HG03066 (cell line): ENCODE data around the gene GABRA4.

ENCODE experiments used
- ATAC-seq: cut with Tn5 transposase; IDR thresholded peaks from one replicate; pipeline ENCODE4 v1.9.1; 2021; ENCODE audit warnings: low read depth; ENCODE audit not compliant: unreplicated experiment

GABRA4 gene

DNA sequence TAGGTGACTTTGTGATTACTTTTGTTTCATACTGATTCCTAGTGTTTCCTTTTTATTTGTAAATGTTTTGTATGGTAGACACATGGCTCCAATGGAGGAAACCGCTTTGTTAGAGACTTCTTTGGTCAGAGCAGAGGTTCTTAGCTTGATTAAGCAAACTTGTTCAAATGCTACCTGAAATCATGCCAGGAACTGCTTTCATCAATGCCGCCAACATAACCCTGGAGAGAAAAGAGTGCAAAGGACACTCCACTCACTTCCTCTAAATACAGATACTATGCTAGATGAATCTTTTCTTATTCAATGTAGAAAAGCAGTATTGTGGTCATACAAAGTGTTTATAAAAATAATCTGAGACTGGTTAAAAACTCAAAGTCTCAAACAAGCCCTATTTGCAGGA lies 58.7 kb downstream of the GABRA4 start:
- ATAC-seq = no peak

DNA sequence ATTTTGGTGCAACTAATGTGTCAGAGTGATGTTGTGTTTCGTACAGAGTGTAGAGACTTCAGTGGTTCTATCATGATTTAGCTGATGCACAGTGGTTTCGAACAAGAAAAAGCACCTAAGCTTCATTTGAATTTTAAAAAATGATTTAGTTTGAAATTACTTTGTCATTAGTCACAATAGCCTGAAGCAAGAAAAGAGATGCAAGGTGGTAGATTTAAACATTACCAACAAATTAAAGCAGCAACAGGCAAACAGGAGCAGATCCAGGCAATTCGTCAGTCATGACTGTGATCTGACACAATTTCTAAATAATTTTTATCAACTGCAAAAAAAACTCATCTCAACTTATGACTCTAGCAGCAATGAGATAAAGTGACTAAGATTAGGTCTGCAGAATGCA lies 59.7 kb downstream of the GABRA4 start:
- ATAC-seq = no peak

DNA sequence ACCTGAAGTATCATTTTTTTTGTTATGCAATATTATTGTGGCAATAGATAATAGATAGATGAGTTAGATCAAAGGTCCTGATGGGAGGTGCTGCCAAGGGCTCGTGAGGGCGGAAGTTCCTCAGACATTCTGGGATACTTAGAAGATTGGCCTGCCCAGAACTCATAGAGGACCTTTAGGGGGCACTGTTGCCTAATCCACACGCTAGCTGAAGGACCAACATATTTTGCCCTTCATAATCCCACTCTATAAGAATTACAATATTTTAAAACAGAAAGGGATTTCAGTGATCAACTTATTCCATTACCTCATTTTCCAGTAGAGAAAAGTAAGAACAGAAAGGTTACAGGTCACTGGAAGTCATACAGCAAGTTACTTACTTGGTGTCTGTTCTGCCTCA lies 61.4 kb downstream of the GABRA4 start:
- no peak for ATAC-seq

DNA sequence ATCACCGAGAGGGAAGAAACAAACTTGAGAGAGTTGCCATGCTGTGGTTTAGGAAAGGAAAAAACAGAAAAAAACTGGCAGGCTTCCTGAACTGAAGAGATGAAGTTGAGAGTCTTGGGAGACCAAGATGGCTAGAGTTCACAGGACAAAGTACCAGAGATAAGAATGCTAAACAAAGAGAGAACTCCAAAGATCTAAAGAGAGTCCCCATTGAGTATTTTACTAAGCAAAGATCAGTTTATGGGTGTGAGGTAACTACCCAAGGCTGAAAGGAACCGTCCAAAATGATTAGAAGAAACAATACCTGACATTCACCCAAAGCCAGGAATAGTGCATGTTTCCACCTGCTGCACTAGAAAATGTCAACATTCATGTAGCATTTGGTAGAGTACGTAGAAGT lies 62.5 kb downstream of the GABRA4 start:
- ATAC-seq = no peak

DNA sequence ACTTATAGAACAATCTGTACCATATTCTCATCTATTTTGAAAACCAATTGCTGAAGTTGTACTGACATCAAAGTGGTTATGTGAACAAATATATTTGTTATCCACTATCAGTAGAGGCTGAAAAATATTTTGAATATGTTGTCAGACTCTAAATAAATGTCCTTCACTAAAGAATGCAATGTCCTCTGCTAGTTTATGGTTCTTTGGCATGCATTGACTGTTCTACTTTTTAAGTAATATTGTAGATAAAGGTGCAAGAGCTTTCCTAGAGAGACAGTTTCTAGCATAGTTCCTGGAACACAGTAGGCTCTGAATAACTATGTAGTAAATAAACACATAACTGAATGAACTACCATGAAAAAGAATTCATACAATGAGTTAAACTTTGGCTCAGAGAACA lies 66.2 kb downstream of the GABRA4 start:
- no peak for ATAC-seq

DNA sequence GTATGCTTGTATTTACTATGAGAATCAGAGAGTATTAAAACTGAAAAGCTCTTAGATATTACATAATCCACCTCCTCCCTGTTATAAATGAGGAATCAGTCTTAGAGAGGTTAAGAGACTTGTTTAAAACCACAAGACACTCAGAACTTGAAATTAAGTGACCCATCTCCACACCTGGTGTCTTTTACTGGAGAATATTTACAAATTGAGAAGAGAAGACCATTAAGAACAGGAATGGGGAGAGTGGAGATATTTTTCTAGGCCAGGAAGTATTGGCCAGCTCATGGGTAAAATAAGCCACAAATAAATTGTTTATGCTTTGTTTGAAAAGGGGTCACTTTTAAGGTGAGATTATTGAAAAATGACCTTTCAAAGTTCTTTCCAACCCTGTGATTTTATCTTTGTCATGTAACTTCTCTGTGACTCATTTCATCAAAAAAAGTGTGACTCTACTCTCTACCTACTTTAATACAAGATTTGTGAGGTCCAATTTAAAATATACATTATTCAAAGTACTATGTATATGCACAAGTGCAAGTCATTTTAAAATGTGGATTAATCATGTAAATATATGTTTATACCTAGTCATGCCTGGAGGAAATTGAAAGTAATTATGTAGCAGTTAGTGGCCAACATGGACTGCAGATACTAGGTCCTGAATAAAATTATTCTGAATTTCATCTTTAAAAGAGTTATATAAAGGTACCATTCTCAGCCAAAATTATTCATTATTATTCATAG lies 68.4 kb downstream of the GABRA4 start:
- ATAC-seq = no peak

DNA sequence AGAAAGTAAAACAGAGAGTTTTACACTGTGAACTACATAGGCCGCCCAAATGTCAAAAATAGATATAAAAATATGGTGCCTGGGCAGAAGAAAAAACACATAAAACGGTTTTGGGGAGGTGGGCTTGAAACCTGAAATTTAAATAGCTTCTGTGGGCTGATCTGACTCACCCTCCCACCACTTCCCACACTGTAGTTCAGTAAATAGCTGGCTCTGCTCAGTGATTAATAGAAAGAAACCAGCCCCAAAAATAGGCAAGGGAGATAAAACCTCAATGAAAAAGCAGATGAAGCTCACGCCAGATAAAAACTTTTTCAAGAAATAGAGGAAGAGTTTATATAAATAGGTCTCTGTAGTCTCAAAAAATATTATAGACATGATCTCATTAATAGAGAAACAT lies 71.2 kb downstream of the GABRA4 start:
- no peak for ATAC-seq

DNA sequence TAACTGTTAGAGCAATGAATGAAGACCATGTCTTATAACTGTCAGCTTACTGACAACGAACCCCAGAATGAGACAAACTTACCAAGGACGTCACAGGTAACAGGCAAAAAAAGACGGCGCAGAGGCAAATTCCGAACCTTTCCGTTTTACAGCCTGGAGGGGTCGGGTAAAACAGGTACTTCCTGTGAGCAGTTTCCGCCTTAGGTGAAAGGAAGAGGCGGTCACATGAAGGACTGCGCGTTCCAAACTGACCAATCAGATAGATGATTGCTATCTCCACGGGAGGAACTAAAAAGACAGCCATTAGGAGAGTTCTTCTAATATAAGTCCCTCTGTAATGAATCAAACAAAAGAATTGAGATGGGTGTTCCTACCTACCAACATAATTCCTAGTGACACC lies 84.3 kb downstream of the GABRA4 start, which contains the start of gene COX7B2:
Gene COX7B2 (minus strand): TSS at position 168 of the 400 bp plus-strand sequence. CDS start 174,053 bp downstream, outside the sequence.
- no peak for ATAC-seq

DNA sequence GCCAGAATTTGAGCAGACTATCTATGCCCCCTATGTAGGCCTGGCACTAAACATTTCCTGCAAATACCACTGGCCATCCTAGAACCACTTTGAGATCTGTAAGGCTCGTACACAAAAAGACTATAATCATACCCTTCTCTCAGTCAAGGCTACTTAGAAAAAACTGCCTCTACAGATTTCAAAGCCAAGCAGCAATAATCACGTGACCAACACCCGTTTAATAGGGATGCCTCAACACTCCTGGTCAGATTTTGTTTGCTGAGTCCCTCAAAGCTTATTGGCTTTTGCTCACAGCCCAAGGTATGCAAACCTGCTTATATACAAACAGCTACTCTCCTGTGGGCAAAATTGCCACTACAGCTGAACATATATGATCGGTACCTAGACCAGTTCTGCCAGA lies 85.2 kb downstream of the GABRA4 start:
- no peak for ATAC-seq

DNA sequence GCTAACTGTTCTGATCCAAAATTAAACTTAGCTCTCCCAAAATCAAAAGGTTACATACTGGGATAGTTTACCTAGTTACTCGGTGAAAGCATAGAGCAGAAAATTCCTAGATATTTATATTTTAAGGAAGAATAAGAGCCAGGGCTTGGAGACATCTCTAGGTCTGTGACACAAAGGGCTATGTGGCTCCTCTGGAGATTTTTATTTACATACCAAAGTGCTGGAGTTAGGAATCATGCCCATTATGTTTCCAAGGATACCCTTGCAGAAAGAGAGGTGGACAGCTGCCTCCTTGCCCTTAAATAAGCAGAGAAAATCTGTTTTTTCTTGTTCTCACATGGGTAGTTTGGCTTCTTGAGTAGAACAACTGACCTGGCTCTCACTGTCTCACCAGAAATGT lies 93.3 kb downstream of the GABRA4 start:
- no peak for ATAC-seq

DNA sequence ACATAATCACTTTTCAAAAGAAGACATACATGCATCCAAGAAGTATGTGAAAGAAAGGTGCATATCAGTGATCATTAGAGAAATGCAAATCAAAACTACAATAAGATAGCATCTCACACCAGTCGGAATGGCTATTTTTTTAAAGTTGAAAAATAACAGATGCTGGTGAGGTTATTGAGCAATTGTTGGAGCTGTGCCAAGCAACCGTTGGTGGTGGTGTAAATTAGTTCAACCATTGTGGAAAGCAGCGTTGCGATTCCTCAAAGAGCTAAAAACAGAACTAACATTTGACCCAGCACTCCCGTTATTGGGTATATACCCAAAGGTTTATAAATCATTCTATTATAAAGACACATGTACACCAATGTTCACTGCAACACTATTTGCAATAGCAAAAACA lies 98.6 kb downstream of the GABRA4 start:
- no peak for ATAC-seq

DNA sequence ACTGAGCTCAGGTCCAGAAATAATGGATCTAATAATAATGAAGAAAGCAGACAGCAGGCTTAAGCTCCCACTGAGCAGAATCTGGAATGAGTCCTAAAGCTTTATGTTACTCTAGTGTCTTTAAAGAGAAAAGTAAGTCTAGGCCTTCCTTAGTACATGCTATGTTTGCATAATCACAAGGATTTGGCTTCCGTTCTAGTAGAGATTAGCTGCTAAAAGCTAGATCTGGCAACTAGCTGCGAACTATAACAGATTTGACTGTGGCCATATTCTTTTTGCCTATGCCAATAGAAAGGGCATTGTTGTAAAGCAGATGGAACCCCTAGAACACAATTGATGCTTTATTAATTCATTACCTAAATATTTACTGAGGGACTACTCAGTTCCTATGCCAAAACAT lies 103.3 kb downstream of the GABRA4 start:
- no peak for ATAC-seq

DNA sequence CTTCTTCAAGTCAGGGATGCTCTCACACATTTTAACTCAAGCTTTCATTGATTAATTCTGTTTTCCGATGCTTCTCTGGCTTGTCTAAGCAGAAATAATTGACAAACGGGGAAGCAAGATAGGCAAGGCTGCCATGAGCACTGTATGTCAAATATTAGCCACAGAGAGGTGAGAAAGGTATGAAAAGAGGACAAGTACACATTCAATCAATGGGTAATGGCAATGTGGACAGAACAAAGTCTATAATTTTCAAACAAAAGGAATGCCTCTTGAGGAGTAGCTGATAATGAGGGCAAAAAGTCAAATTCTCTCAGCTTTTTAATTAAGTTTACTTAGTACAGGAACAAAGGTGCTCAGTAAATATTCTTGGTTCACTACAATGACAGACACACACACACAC lies 104.0 kb downstream of the GABRA4 start:
- no peak for ATAC-seq

DNA sequence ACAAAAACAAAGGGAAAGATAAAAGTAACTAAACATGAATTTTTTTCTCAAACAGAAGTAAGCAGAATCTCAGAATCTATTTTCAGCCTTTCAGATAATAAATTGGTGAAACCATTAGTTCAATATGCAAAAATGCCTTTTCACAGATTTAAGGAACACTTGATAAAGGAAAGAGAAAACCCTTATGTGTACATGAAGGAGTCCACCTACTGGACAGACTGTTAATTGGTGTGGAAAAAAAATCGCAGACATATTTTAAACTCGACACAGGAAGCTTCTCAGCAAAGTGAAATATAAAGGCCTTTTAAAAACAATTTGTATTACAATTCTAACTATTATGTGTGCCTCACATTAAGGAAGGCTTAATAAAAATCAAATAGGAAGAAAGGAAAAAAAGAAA lies 106.7 kb downstream of the GABRA4 start:
- no peak for ATAC-seq

DNA sequence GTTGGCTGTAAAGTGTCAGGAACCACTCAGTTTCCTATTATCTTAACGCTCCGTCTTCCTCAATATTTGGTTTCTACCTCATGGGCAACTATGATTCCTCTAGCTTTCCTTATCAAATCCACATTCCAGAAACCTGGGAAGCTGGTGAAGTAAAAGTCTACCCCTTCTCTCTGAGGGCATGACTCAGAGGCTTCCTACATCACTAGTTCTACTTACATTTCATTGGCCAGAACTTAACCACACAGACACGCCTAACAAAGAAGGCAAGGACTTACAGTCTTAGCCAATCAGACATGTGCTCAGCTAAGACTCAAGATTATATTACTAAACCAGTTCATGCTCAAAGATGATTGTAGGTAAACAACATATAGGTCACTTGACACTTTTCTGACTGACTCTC lies 114.7 kb downstream of the GABRA4 start:
- ATAC-seq = no peak

DNA sequence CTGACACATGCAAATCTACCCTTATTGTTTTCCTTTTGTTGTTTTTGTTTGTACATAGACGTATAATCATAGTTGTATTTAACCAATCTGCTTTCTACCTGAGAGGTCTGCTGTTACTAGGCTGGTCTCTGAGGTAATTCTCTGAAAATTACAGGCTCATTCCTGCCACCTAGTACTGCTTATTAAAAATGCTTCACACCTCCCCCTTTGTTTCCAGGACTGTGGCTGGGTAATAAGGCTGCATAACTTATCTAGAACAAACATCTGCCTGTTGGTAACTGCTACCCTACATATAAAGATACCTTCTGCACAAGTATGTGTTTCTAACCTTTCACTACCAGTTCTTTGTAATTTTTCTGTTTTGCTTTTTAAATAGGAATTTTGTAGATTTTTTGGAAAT lies 118.6 kb downstream of the GABRA4 start:
- ATAC-seq = no peak

DNA sequence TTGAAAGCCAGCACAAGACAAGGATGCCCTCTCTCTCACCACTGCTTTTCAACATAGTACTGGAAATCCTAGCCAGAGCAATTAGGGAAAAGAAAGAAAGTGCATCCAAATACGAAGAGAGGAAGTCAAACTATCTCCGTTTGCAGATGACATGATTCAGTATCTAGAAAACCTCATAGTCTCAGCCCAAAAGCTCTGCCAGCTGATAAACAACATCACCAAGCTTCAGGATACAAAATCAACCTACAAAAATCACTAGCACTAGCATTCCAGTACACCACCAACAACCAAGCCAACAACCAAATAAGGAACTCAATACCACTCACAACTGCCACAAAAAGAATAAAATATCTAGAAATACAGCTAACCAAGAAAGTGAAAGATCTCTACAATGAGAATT lies 123.0 kb downstream of the GABRA4 start:
- no peak for ATAC-seq
